HEK293 (cell line): ENCODE results near the gene CYTH4.

Source experiments
- BCL11A ChIP-seq: fragments of 450-650 bp; formaldehyde crosslinking; IDR thresholded peaks from 2 replicates; pipeline ENCODE4 v1.5.1; 2016; ENCODE audit warnings: low read depth, missing biosample characterization, missing genetic modification characterization
- GLIS2 ChIP-seq: fragments of 450-650 bp; formaldehyde crosslinking; IDR thresholded peaks from 2 replicates; pipeline ENCODE4 v1.5.1; 2016; ENCODE audit warnings: missing biosample characterization, missing genetic modification characterization
- IKZF3 ChIP-seq: fragments of 450-650 bp; IDR thresholded peaks from 2 replicates; pipeline ENCODE4 v1.5.0; 2018; ENCODE audit warnings: missing biosample characterization, mild to moderate bottlenecking, missing genetic modification characterization, moderate library complexity
- KLF1 ChIP-seq: fragments of 450-650 bp; formaldehyde crosslinking; IDR thresholded peaks from 2 replicates; pipeline ENCODE4 v1.5.1; 2016; ENCODE audit warnings: missing biosample characterization, missing genetic modification characterization
- KLF10 ChIP-seq: fragments of 450-650 bp; IDR thresholded peaks from 2 replicates; pipeline ENCODE4 v1.5.1; 2018; ENCODE audit warnings: missing biosample characterization, mild to moderate bottlenecking, missing genetic modification characterization
- REPIN1 ChIP-seq: fragments of 450-650 bp; formaldehyde crosslinking; IDR thresholded peaks from 2 replicates; pipeline ENCODE4 v1.5.1; 2017; ENCODE audit warnings: missing biosample characterization, missing genetic modification characterization, low read depth
- SP2 ChIP-seq: fragments of 450-650 bp; formaldehyde crosslinking; IDR thresholded peaks from 2 replicates; pipeline ENCODE4 v1.5.1; 2016; ENCODE audit warnings: missing biosample characterization, missing genetic modification characterization
- YY1 ChIP-seq: fragments of 450-650 bp; formaldehyde crosslinking; IDR thresholded peaks from 2 replicates; pipeline ENCODE4 v1.5.1; 2018; ENCODE audit warnings: missing biosample characterization, missing genetic modification characterization
- ZBTB1 ChIP-seq: fragments of 450-650 bp; formaldehyde crosslinking; IDR thresholded peaks from 2 replicates; pipeline ENCODE4 v1.5.1; 2016; ENCODE audit warnings: missing biosample characterization, missing genetic modification characterization
- ZBTB17 ChIP-seq: fragments of 450-650 bp; formaldehyde crosslinking; IDR thresholded peaks from 2 replicates; pipeline ENCODE4 v1.5.1; 2016; ENCODE audit warnings: missing biosample characterization, missing genetic modification characterization
- ZFP69B ChIP-seq: fragments of 450-650 bp; formaldehyde crosslinking; IDR thresholded peaks from 2 replicates; pipeline ENCODE4 v1.5.1; 2016; ENCODE audit warnings: missing biosample characterization, missing genetic modification characterization
- ZNF146 ChIP-seq: fragments of 450-650 bp; formaldehyde crosslinking; IDR thresholded peaks from 2 replicates; pipeline ENCODE4 v1.5.1; 2016; ENCODE audit warnings: missing biosample characterization, missing genetic modification characterization
- ZNF157 ChIP-seq: fragments of 450-650 bp; formaldehyde crosslinking; IDR thresholded peaks from 2 replicates; pipeline ENCODE4 v1.5.1; 2016; ENCODE audit warnings: missing biosample characterization, missing genetic modification characterization
- ZNF274 ChIP-seq, 2 experiments: fragments of 200-500 bp in 1 of 2; fragments of 450-650 bp in 1 of 2; sonication (Bioruptor generic) in 1 of 2; formaldehyde crosslinking in 1 of 2; IDR thresholded peaks; 2 replicates each; pipeline versions ENCODE4 v1.5.1 to v1.6.1; 2014 to 2016; ENCODE audit warnings: borderline replicate concordance in 1 of 2, inconsistent platforms in 1 of 2, low read length in 1 of 2, missing biosample characterization in 1 of 2, missing genetic modification characterization in 1 of 2
- ZNF311 ChIP-seq: fragments of 450-650 bp; formaldehyde crosslinking; IDR thresholded peaks from 2 replicates; pipeline ENCODE4 v1.5.1; 2017; ENCODE audit warnings: missing biosample characterization, missing genetic modification characterization, borderline replicate concordance
- ZNF354C ChIP-seq: fragments of 450-650 bp; formaldehyde crosslinking; IDR thresholded peaks from 2 replicates; pipeline ENCODE4 v1.5.1; 2016; ENCODE audit warnings: missing biosample characterization, missing genetic modification characterization, low read depth, borderline replicate concordance
- ZNF391 ChIP-seq: fragments of 450-650 bp; formaldehyde crosslinking; IDR thresholded peaks from 2 replicates; pipeline ENCODE4 v1.5.1; 2016; ENCODE audit warnings: low read depth, missing biosample characterization, missing genetic modification characterization, borderline replicate concordance
- ZNF416 ChIP-seq: fragments of 450-650 bp; formaldehyde crosslinking; IDR thresholded peaks from 2 replicates; pipeline ENCODE4 v1.5.1; 2016; ENCODE audit warnings: missing biosample characterization, missing genetic modification characterization
- ZNF521 ChIP-seq: fragments of 450-650 bp; formaldehyde crosslinking; IDR thresholded peaks from 2 replicates; pipeline ENCODE4 v1.5.1; 2017; ENCODE audit warnings: missing biosample characterization, mild to moderate bottlenecking, missing genetic modification characterization
- ZNF549 ChIP-seq: fragments of 450-650 bp; IDR thresholded peaks from 2 replicates; pipeline ENCODE4 v1.5.1; 2018; ENCODE audit warnings: missing biosample characterization, missing genetic modification characterization, mild to moderate bottlenecking, inconsistent platforms, moderate library complexity
- ZNF585B ChIP-seq: fragments of 450-650 bp; formaldehyde crosslinking; IDR thresholded peaks from 2 replicates; pipeline ENCODE4 v1.5.1; 2016; ENCODE audit warnings: missing biosample characterization, missing genetic modification characterization
- ZNF626 ChIP-seq: fragments of 450-650 bp; sonication (Bioruptor Pico); formaldehyde crosslinking; IDR thresholded peaks from 2 replicates; pipeline ENCODE4 v1.5.1; 2018; ENCODE audit warnings: missing biosample characterization, missing genetic modification characterization, inconsistent platforms
- ZNF701 ChIP-seq: fragments of 450-650 bp; formaldehyde crosslinking; IDR thresholded peaks from 2 replicates; pipeline ENCODE4 v1.5.1; 2016; ENCODE audit warnings: missing biosample characterization, missing genetic modification characterization
- ZNF768 ChIP-seq: fragments of 450-650 bp; formaldehyde crosslinking; IDR thresholded peaks from 2 replicates; pipeline ENCODE4 v1.5.1; 2018; ENCODE audit warnings: missing biosample characterization, mild to moderate bottlenecking, missing genetic modification characterization
- ZNF837 ChIP-seq: fragments of 450-650 bp; formaldehyde crosslinking; IDR thresholded peaks from 2 replicates; pipeline ENCODE4 v1.5.1; 2016; ENCODE audit warnings: missing biosample characterization, missing genetic modification characterization
- ZSCAN23 ChIP-seq: fragments of 450-650 bp; formaldehyde crosslinking; IDR thresholded peaks from 2 replicates; pipeline ENCODE4 v1.5.1; 2016; ENCODE audit warnings: missing biosample characterization, missing genetic modification characterization
- TF ChIP-seq, protein P1 (sequence below): fragments of 450-650 bp; formaldehyde crosslinking; IDR thresholded peaks from 2 replicates; pipeline ENCODE4 v1.5.1; 2016; ENCODE audit warnings: missing biosample characterization, missing genetic modification characterization
- TF ChIP-seq, protein P2 (sequence below): fragments of 450-650 bp; formaldehyde crosslinking; IDR thresholded peaks from 2 replicates; pipeline ENCODE4 v1.5.1; 2016; ENCODE audit warnings: missing biosample characterization, missing genetic modification characterization
- TF ChIP-seq, protein P3 (sequence below): fragments of 450-650 bp; formaldehyde crosslinking; IDR thresholded peaks from 2 replicates; pipeline ENCODE4 v1.5.1; 2016; ENCODE audit warnings: missing biosample characterization, missing genetic modification characterization
- TF ChIP-seq, protein P4 (sequence below): fragments of 450-650 bp; formaldehyde crosslinking; IDR thresholded peaks from 2 replicates; pipeline ENCODE4 v1.5.1; 2016; ENCODE audit warnings: missing biosample characterization, missing genetic modification characterization
- TF ChIP-seq, protein P5 (sequence below): sonication (generic); formaldehyde crosslinking; IDR thresholded peaks from 2 replicates; pipeline ENCODE4 v1.8.1; 2022; ENCODE audit warnings: mild to moderate bottlenecking, moderate library complexity, missing genetic modification reagents

Gene CYTH4

DNA sequence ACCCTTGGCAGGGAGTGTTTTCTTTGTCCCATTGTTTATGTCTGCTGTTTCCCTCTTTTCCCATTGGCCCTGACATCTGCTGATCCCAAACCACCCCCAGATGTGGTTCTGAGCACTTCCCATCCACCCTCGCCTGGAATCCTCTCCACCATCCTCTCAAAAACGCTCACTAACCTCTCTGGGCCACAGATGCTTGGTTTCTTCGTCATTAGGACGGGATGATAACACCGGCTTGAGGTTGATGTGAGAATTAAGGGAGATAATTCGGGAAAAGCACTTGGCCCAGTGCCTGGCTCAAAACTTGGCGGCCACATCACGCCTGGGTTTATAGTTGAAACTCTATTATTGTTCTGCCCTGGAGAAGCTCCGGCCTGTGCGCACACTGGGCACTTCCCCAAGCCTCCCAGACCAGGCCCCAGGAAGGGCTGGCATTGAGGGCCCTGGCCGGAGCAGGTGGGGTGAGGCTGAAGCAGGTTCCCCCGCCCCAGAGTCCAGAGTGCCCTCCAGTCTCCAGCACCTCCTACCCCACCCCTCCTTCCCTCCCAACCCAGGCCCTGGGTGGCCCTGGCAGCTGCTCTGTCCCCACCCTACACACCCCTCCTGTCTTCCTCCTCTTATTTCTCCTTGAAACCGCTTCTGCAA is 63.7 kb downstream of the CYTH4 start (continued):
- TF ChIP-seq ZNF521 (no peak), ZNF416 (no peak), YY1 (tag by site-specific recombination) (no peak), ZBTB17 (tag by site-specific recombination) (peak; percentile 84), ZNF837 (no peak), REPIN1 (no peak), SP2 (tag by site-specific recombination) (no peak), ZNF585B (tag by site-specific recombination) (no peak), ZNF391 (no peak), ZNF354C (tag by site-specific recombination) (no peak), IKZF3 (no peak), ZNF157 (tag by site-specific recombination) (no peak), ZSCAN23 (tag by site-specific recombination) (no peak), ZNF768 (no peak), ZNF274 (IDR thresholded peaks at IDR 0.05; ENCODE audit: low read length) (no peak), ZNF274 (tag by site-specific recombination; IDR thresholded peaks at IDR 0.05; ENCODE audit: borderline replicate concordance) (no peak), ZBTB1 (tag by site-specific recombination) (no peak), ZFP69B (tag by site-specific recombination) (no peak), ZNF549 (tag by site-specific recombination) (no peak), ZNF311 (tag by site-specific recombination) (no peak), KLF1 (peak; percentile 88), BCL11A (tag by site-specific recombination) (no peak), ZNF626 (tag by site-specific recombination) (no peak), ZNF701 (tag by site-specific recombination) (no peak), GLIS2 (tag by site-specific recombination) (no peak), KLF10 (tag by site-specific recombination) (no peak), ZNF146 (tag by site-specific recombination) (no peak)
- TF ChIP-seq, protein P1, sequence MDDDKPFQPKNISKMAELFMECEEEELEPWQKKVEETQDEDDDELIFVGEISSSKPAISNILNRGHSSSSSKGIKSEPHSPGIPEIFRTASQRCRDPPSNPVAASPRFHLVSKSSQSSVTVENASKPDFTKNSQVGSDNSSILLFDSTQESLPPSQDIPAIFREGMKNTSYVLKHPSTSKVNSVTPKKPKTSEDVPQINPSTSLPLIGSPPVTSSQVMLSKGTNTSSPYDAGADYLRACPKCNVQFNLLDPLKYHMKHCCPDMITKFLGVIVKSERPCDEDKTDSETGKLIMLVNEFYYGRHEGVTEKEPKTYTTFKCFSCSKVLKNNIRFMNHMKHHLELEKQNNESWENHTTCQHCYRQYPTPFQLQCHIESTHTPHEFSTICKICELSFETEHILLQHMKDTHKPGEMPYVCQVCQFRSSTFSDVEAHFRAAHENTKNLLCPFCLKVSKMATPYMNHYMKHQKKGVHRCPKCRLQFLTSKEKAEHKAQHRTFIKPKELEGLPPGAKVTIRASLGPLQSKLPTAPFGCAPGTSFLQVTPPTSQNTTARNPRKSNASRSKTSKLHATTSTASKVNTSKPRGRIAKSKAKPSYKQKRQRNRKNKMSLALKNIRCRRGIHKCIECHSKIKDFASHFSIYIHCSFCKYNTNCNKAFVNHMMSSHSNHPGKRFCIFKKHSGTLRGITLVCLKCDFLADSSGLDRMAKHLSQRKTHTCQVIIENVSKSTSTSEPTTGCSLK (tag by site-specific recombination) = no peak
- TF ChIP-seq, protein P2, sequence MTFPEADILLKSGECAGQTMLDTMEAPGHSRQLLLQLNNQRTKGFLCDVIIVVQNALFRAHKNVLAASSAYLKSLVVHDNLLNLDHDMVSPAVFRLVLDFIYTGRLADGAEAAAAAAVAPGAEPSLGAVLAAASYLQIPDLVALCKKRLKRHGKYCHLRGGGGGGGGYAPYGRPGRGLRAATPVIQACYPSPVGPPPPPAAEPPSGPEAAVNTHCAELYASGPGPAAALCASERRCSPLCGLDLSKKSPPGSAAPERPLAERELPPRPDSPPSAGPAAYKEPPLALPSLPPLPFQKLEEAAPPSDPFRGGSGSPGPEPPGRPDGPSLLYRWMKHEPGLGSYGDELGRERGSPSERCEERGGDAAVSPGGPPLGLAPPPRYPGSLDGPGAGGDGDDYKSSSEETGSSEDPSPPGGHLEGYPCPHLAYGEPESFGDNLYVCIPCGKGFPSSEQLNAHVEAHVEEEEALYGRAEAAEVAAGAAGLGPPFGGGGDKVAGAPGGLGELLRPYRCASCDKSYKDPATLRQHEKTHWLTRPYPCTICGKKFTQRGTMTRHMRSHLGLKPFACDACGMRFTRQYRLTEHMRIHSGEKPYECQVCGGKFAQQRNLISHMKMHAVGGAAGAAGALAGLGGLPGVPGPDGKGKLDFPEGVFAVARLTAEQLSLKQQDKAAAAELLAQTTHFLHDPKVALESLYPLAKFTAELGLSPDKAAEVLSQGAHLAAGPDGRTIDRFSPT (tag by site-specific recombination) = no peak
- TF ChIP-seq, protein P3, sequence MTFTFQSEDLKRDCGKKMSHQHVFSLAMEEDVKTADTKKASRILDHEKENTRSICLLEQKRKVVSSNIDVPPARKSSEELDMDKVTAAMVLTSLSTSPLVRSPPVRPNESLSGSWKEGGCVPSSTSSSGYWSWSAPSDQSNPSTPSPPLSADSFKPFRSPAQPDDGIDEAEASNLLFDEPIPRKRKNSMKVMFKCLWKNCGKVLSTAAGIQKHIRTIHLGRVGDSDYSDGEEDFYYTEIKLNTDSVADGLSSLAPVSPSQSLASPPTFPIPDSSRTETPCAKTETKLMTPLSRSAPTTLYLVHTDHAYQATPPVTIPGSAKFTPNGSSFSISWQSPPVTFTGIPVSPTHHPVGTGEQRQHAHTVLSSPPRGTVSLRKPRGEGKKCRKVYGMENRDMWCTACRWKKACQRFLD = no peak
- TF ChIP-seq, protein P4, sequence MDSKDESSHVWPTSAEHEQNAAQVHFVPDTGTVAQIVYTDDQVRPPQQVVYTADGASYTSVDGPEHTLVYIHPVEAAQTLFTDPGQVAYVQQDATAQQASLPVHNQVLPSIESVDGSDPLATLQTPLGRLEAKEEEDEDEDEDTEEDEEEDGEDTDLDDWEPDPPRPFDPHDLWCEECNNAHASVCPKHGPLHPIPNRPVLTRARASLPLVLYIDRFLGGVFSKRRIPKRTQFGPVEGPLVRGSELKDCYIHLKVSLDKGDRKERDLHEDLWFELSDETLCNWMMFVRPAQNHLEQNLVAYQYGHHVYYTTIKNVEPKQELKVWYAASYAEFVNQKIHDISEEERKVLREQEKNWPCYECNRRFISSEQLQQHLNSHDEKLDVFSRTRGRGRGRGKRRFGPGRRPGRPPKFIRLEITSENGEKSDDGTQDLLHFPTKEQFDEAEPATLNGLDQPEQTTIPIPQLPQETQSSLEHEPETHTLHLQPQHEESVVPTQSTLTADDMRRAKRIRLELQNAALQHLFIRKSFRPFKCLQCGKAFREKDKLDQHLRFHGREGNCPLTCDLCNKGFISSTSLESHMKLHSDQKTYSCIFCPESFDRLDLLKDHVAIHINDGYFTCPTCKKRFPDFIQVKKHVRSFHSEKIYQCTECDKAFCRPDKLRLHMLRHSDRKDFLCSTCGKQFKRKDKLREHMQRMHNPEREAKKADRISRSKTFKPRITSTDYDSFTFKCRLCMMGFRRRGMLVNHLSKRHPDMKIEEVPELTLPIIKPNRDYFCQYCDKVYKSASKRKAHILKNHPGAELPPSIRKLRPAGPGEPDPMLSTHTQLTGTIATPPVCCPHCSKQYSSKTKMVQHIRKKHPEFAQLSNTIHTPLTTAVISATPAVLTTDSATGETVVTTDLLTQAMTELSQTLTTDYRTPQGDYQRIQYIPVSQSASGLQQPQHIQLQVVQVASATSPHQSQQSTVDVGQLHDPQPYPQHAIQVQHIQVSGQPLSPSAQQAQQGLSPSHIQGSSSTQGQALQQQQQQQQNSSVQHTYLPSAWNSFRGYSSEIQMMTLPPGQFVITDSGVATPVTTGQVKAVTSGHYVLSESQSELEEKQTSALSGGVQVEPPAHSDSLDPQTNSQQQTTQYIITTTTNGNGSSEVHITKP = peak; percentile 53
- TF ChIP-seq, protein P5, sequence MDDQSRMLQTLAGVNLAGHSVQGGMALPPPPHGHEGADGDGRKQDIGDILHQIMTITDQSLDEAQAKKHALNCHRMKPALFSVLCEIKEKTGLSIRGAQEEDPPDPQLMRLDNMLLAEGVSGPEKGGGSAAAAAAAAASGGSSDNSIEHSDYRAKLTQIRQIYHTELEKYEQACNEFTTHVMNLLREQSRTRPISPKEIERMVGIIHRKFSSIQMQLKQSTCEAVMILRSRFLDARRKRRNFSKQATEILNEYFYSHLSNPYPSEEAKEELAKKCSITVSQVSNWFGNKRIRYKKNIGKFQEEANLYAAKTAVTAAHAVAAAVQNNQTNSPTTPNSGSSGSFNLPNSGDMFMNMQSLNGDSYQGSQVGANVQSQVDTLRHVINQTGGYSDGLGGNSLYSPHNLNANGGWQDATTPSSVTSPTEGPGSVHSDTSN (CRISPR knock-in tag) = no peak
